ENCODE measurements around the gene MPZL1.

DNA sequence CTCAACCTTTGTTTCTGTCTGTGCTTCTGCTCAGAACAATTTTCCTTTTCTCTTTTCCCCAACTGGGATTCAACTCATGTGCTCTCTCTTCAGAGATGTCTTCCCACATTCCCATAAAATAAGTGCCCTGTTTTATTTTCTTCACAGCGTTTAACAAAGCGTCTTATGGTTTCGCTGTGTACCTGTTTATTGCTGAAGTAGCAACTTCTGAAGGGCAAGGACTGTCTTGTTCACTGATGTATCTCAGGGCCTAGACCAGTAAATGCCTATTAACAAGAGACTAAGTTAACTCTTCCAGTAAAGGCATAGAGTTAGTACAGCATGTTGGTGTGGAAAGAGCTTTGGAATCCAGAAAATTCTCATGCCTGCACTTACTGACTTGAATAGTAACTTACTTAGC lies 42.9 kb upstream of the MPZL1 start:
- TF ChIP-seq, protein P1, sequence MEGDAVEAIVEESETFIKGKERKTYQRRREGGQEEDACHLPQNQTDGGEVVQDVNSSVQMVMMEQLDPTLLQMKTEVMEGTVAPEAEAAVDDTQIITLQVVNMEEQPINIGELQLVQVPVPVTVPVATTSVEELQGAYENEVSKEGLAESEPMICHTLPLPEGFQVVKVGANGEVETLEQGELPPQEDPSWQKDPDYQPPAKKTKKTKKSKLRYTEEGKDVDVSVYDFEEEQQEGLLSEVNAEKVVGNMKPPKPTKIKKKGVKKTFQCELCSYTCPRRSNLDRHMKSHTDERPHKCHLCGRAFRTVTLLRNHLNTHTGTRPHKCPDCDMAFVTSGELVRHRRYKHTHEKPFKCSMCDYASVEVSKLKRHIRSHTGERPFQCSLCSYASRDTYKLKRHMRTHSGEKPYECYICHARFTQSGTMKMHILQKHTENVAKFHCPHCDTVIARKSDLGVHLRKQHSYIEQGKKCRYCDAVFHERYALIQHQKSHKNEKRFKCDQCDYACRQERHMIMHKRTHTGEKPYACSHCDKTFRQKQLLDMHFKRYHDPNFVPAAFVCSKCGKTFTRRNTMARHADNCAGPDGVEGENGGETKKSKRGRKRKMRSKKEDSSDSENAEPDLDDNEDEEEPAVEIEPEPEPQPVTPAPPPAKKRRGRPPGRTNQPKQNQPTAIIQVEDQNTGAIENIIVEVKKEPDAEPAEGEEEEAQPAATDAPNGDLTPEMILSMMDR (IDR thresholded peaks at IDR 0.05): no peak
- no peak for TF ChIP-seq POLR2AphosphoS5 (IDR thresholded peaks at IDR 0.05)

All from breast epithelium (tissue), 3 donors.